HCT116 (cell line): ENCODE results near the gene BABAM2.

ENCODE experiments used
- RAD21 ChIP-seq: IDR thresholded peaks from 2 replicates; pipeline ENCODE4 v1.6.1; 2012; ENCODE audit warnings: low read depth, mild to moderate bottlenecking
- SRF ChIP-seq: IDR thresholded peaks from 2 replicates; pipeline ENCODE4 v1.6.1; 2012; ENCODE audit warnings: low read depth
- TF ChIP-seq, protein P1 (sequence below): IDR thresholded peaks from 2 replicates; pipeline ENCODE4 v1.6.1; 2012
- TF ChIP-seq, protein P2 (sequence below), 3 experiments: fragments of 200-600 bp in 1 of 3; sonication (generic) in 1 of 3; IDR thresholded peaks in 2 of 3; conservative IDR thresholded peaks in 1 of 3; 2 replicates each; pipeline ENCODE4 v1.5.1; 2012 to 2017; ENCODE audit warnings: low read depth in 2 of 3, low read length in 2 of 3, antibody characterized with exemption in 1 of 3, borderline replicate concordance in 1 of 3, control low read depth in 1 of 3, mild to moderate bottlenecking in 1 of 3, mixed read lengths in 1 of 3, mixed run types in 1 of 3, moderate library complexity in 1 of 3; ENCODE audit not compliant: insufficient read depth in 1 of 3

DNA sequence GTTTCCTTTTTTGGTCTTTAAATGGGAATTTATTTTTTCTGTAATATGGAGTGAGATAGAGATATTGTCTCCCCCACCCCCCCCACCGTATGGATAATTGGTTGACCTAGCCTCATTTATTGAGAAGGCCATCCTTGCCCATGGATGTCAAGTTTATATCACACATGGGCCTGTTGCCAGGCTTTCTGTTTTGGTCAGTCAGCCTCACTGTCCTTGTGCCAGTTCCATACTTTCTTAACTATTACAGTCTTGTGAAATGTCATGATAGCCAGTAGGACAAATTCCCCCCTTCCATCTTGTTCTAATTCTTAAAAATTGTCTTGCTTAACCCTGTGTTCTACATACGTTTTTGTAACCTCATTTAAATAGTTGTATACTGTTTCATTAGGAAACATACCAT lies 12.5 kb downstream of the BABAM2 start:
- TF ChIP-seq SRF (no peak), RAD21 (no peak)
- TF ChIP-seq, protein P1, sequence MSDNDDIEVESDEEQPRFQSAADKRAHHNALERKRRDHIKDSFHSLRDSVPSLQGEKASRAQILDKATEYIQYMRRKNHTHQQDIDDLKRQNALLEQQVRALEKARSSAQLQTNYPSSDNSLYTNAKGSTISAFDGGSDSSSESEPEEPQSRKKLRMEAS: no peak
- TF ChIP-seq, protein P2, sequence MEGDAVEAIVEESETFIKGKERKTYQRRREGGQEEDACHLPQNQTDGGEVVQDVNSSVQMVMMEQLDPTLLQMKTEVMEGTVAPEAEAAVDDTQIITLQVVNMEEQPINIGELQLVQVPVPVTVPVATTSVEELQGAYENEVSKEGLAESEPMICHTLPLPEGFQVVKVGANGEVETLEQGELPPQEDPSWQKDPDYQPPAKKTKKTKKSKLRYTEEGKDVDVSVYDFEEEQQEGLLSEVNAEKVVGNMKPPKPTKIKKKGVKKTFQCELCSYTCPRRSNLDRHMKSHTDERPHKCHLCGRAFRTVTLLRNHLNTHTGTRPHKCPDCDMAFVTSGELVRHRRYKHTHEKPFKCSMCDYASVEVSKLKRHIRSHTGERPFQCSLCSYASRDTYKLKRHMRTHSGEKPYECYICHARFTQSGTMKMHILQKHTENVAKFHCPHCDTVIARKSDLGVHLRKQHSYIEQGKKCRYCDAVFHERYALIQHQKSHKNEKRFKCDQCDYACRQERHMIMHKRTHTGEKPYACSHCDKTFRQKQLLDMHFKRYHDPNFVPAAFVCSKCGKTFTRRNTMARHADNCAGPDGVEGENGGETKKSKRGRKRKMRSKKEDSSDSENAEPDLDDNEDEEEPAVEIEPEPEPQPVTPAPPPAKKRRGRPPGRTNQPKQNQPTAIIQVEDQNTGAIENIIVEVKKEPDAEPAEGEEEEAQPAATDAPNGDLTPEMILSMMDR (IDR thresholded peaks at IDR 0.05 in 2 of 3, conservative IDR thresholded peaks at IDR 0.05 in 1 of 3; ENCODE audit: borderline replicate concordance in 1 of 3, insufficient read depth in 1 of 3, low read depth in 2 of 3, low read length in 2 of 3): no peak
